Measurements from ENCODE around the gene LDLRAD4. TPM values are rescaled to one million over a fixed set of nuclear protein-coding genes. Genes with fewer than 3 reads are reported as not detected.

The LDLRAD4 gene
- polyA plus RNA-seq, 1 of the 3 experiments (the other 2 are of a cell fraction): 0.16 TPM

- CTCF ChIA-PET: no interaction called here
- 81% methylated on average over 8 of the region's 8 CpGs for WGBS (ENCODE audit: low lambda C conversion rate)
- no peaks in the 10 kb centered on the region for H3K79me2 ChIP-seq (ENCODE audit: insufficient read depth)
- no peak overlapping the region for H3K27ac ChIP-seq (ENCODE audit: low read depth in 2 of 2, low read length in 1 of 2)
- H3K9me3 ChIP-seq: no peaks in the 10 kb centered on the region
- H2AFZ ChIP-seq (ENCODE audit: low read depth): no peak overlapping the region
- no peak overlapping the region for H3K4me3 ChIP-seq (ENCODE audit: low read depth in 2 of 2, low read length in 1 of 2)
- TF ChIP-seq MEF2A (IDR thresholded peaks at IDR 0.05; ENCODE audit: borderline replicate concordance, low read depth) (no peak), MXI1 (IDR thresholded peaks at IDR 0.05; ENCODE audit: low read depth, low read length) (no peak), FOXJ3 (CRISPR knock-in tag; IDR thresholded peaks at IDR 0.05) (no peak), RAD21 (IDR thresholded peaks at IDR 0.05; ENCODE audit: low read length) (no peak), TEAD4 (IDR thresholded peaks at IDR 0.05; ENCODE audit: borderline replicate concordance, insufficient read depth) (no peak), GATA2 (CRISPR knock-in tag; IDR thresholded peaks at IDR 0.05) (no peak), IRF3 (IDR thresholded peaks at IDR 0.05; ENCODE audit: low read depth, low read length) (no peak), RXRA (IDR thresholded peaks at IDR 0.05; ENCODE audit: borderline replicate concordance, low read depth) (no peak)
- no peaks in the 10 kb centered on the region for H4K20me1 ChIP-seq (ENCODE audit: insufficient read depth)
- no peaks in the 10 kb centered on the region for H3F3A ChIP-seq (replicated peaks; ENCODE audit: insufficient read depth)
- no peaks in the 10 kb centered on the region for H3K36me3 ChIP-seq (replicated peaks in 1 of 2; ENCODE audit: control insufficient read depth in 1 of 2, insufficient read depth in 2 of 2, low read length in 1 of 2)
- POLR2A ChIA-PET: no interaction called here
- H3K4me1 ChIP-seq (ENCODE audit: control insufficient read depth in 1 of 2, insufficient read depth in 2 of 2, low read depth in 1 of 2, low read length in 1 of 2): peaks cover 10 to 52% of the 10 kb centered on the region in 2 experiments; a peak in 3 of 4 replicates
- H3K27me3 ChIP-seq (ENCODE audit: insufficient read depth): no peaks in the 10 kb centered on the region
- no peaks in the 10 kb centered on the region for H3K9me2 ChIP-seq
- DNase-seq: no peak
- H3K9ac ChIP-seq: no peak overlapping the region
- H3K4me2 ChIP-seq: no peak overlapping the region
These were observed 226.1 kb downstream of the LDLRAD4 start for GRCh38 chr18:13444430-13445240.

- CTCF ChIA-PET: no interaction called here
- no peaks in the 10 kb centered on the region for H3K27me3 ChIP-seq (ENCODE audit: insufficient read depth)
- TF ChIP-seq MAX (IDR thresholded peaks at IDR 0.05; ENCODE audit: low read depth): no peak
- no peak for TF ChIP-seq EZH2phosphoT487 (IDR thresholded peaks at IDR 0.05; ENCODE audit: borderline replicate concordance, low read depth)
- no peak for TF ChIP-seq TAF1 (IDR thresholded peaks at IDR 0.05; ENCODE audit: borderline replicate concordance, low read depth, low read length)
- TF ChIP-seq RAD21 (IDR thresholded peaks at IDR 0.05; ENCODE audit: low read length): no peak
- no peak for TF ChIP-seq JUND (IDR thresholded peaks at IDR 0.05)
- no peak for TF ChIP-seq TEAD4 (IDR thresholded peaks at IDR 0.05; ENCODE audit: borderline replicate concordance, insufficient read depth)
- TF ChIP-seq ZBTB33 (IDR thresholded peaks at IDR 0.05; ENCODE audit: borderline replicate concordance, low read depth): no peak
- no peak for TF ChIP-seq FOSL2 (IDR thresholded peaks at IDR 0.05; ENCODE audit: borderline replicate concordance, low read depth)
- TF ChIP-seq USF1 (IDR thresholded peaks at IDR 0.05; ENCODE audit: borderline replicate concordance, low read depth): no peak
- TF ChIP-seq IRF3 (IDR thresholded peaks at IDR 0.05; ENCODE audit: low read depth, low read length): no peak
- TF ChIP-seq PBX3 (IDR thresholded peaks at IDR 0.05): no peak
- TF ChIP-seq YY1 (IDR thresholded peaks at IDR 0.05; ENCODE audit: low read depth): no peak
- no peak for TF ChIP-seq SMC3 (IDR thresholded peaks at IDR 0.05; ENCODE audit: low read depth, low read length)
- TF ChIP-seq RFX5 (IDR thresholded peaks at IDR 0.05; ENCODE audit: low read length): no peak
These were observed 226.8 kb downstream of the LDLRAD4 start for GRCh38 chr18:13445241-13445897.

More at GRCh38 chr18:13445241-13445897, 226.8 kb downstream of the LDLRAD4 start:
- Histone ChIP-seq H3K4me2 (no peak overlapping the region), H4K20me1 (ENCODE audit: insufficient read depth) (no peaks in the 10 kb centered on the region), H3F3A (replicated peaks; ENCODE audit: insufficient read depth) (no peaks in the 10 kb centered on the region), H3K9me3 (no peaks in the 10 kb centered on the region), H3K9me2 (no peaks in the 10 kb centered on the region), H2AFZ (ENCODE audit: low read depth) (no peak overlapping the region), H3K4me1 (ENCODE audit: control insufficient read depth in 1 of 2, insufficient read depth in 2 of 2, low read depth in 1 of 2, low read length in 1 of 2) (peaks cover 10 to 57% of the 10 kb centered on the region in 2 experiments; a peak in 3 of 4 replicates), H3K79me2 (ENCODE audit: insufficient read depth) (no peaks in the 10 kb centered on the region), H3K4me3 (ENCODE audit: low read depth in 2 of 2, low read length in 1 of 2) (no peak overlapping the region), H3K9ac (no peak overlapping the region), H3K27ac (ENCODE audit: low read depth in 2 of 2, low read length in 1 of 2) (no peak overlapping the region), H3K36me3 (replicated peaks in 1 of 2; ENCODE audit: control insufficient read depth in 1 of 2, insufficient read depth in 2 of 2, low read length in 1 of 2) (no peaks in the 10 kb centered on the region)
- no peak for DNase-seq
- POLR2A ChIA-PET: no interaction called here
- WGBS (ENCODE audit: low lambda C conversion rate): 74% methylated on average over 6 of the region's 6 CpGs

Measured in SK-N-SH (cell line).